Measurements from ENCODE around the gene SP3. TPM values are rescaled to one million over a fixed set of nuclear protein-coding genes. Genes with fewer than 3 reads are reported as not detected.

SP3 gene
- total RNA-seq, 3 donors from 2014 or later: 104 to 174 (median 134) TPM

- TF ChIP-seq POLR2AphosphoS5 (IDR thresholded peaks at IDR 0.05) (peak in 2 of 3 donors; percentile 47 to 77), CTCF (IDR thresholded peaks at IDR 0.05) (peak in 1 of 3 donors; percentile 9), POLR2A (IDR thresholded peaks at IDR 0.05) (peak; percentile 68)
- intact Hi-C loops (cut with DNase I; ENCODE audit: low total_unique reads): no loop called here
- Histone ChIP-seq H3K4me1 (peaks cover 0 to 4% of the 10 kb centered on the region in 2 donors), H3K27ac (peak overlapping the region; percentile 98), H3K27me3 (no peaks in the 10 kb centered on the region), H3K9me3 (no peaks in the 10 kb centered on the region), H3K4me3 (peak overlapping the region; percentile 52 to 88 (median 68)), H3K36me3 (no peaks in the 10 kb centered on the region)
- DNase-seq (ENCODE audit: low spot score in 2 of 2): peak; percentile 68 to 82
Observed at GRCh38 chr2:174012347-174013314, 47.5 kb upstream of the SP3 start.

- peaks cover 0 to 4% of the 10 kb centered on the region in 2 donors for H3K4me1 ChIP-seq
- no peak for TF ChIP-seq CTCF (IDR thresholded peaks at IDR 0.05)
- intact Hi-C loops (cut with DNase I; ENCODE audit: low total_unique reads): no loop called here
- peak overlapping the region; percentile 98 for H3K27ac ChIP-seq
- H3K36me3 ChIP-seq: no peaks in the 10 kb centered on the region
- no peak for DNase-seq (ENCODE audit: low spot score in 2 of 2)
- H3K4me3 ChIP-seq: peak overlapping the region in 2 of 3 donors; percentile 68 to 88
- no peaks in the 10 kb centered on the region for H3K27me3 ChIP-seq
- no peaks in the 10 kb centered on the region for H3K9me3 ChIP-seq
Observed at GRCh38 chr2:174011796-174012195, 46.6 kb upstream of the SP3 start.

GRCh38 chr2:174011173-174011572, 46.0 kb upstream of the SP3 start:
- Histone ChIP-seq H3K4me1 (peaks cover 0 to 4% of the 10 kb centered on the region in 2 donors), H3K36me3 (no peaks in the 10 kb centered on the region), H3K4me3 (no peak overlapping the region), H3K27ac (peak overlapping the region in 1 of 2 donors; percentile 98), H3K9me3 (no peaks in the 10 kb centered on the region), H3K27me3 (no peaks in the 10 kb centered on the region)
- TF ChIP-seq POLR2AphosphoS5 (IDR thresholded peaks at IDR 0.05) (no peak), POLR2A (IDR thresholded peaks at IDR 0.05) (no peak), CTCF (IDR thresholded peaks at IDR 0.05) (no peak)
- intact Hi-C loops (cut with DNase I; ENCODE audit: low total_unique reads): no loop called here
- DNase-seq (ENCODE audit: low spot score in 2 of 2): no peak

- TF ChIP-seq CTCF (IDR thresholded peaks at IDR 0.05): no peak
- TF ChIP-seq POLR2AphosphoS5 (IDR thresholded peaks at IDR 0.05): no peak
- no peak for TF ChIP-seq POLR2A (IDR thresholded peaks at IDR 0.05)
- intact Hi-C loops (cut with DNase I; ENCODE audit: low total_unique reads): no loop called here
- Histone ChIP-seq H3K9me3 (no peaks in the 10 kb centered on the region), H3K4me1 (no peaks in the 10 kb centered on the region), H3K27ac (no peak overlapping the region), H3K4me3 (no peak overlapping the region), H3K36me3 (no peaks in the 10 kb centered on the region), H3K27me3 (no peaks in the 10 kb centered on the region)
- DNase-seq (ENCODE audit: low spot score in 2 of 2): no peak
Observed at GRCh38 chr2:174009488-174010223, 44.5 kb upstream of the SP3 start.

- Histone ChIP-seq H3K4me1 (no peaks in the 10 kb centered on the region), H3K4me3 (no peak overlapping the region), H3K27me3 (no peaks in the 10 kb centered on the region), H3K27ac (no peak overlapping the region), H3K9me3 (no peaks in the 10 kb centered on the region), H3K36me3 (no peaks in the 10 kb centered on the region)
- intact Hi-C loops (cut with DNase I; ENCODE audit: low total_unique reads): no loop called here
- DNase-seq (ENCODE audit: low spot score in 2 of 2): no peak
- no peak for TF ChIP-seq CTCF (IDR thresholded peaks at IDR 0.05)
- TF ChIP-seq POLR2AphosphoS5 (IDR thresholded peaks at IDR 0.05): no peak
- TF ChIP-seq POLR2A (IDR thresholded peaks at IDR 0.05): no peak
Observed at GRCh38 chr2:174008720-174009119, 43.5 kb upstream of the SP3 start.
